GM18861 (cell line): Measurements from ENCODE around the gene COL4A4.

Source experiments
- ATAC-seq: cut with Tn5 transposase; IDR thresholded peaks from one replicate; pipeline ENCODE4 v1.9.1; 2021; ENCODE audit not compliant: unreplicated experiment

Gene COL4A4

DNA sequence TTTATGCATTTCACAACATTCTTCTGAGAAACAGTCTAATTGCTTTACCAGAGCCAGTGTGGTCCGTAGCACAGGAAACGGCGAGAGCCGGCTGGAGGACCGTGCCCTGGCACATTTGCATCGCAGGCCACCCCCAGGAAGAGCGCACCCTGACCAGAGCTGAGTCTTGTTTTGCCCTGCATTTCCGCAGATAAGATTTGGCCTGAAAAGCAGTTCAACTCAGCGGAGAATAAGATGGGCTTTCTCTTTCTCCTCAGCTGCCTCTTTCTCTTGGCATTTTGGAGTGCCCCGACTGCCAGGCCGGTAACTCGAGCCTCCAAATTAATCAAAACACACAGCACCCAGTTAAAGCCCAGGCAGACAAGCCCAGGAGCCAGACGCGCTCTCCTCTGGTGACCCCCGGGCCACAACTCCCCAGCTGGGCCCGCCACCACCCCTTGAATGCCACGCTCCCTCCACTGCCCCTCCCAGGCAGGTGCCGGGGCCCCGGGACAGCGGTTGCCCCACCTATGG, 464 bp downstream of the COL4A4 start:
- ATAC-seq = peak; percentile 65

DNA sequence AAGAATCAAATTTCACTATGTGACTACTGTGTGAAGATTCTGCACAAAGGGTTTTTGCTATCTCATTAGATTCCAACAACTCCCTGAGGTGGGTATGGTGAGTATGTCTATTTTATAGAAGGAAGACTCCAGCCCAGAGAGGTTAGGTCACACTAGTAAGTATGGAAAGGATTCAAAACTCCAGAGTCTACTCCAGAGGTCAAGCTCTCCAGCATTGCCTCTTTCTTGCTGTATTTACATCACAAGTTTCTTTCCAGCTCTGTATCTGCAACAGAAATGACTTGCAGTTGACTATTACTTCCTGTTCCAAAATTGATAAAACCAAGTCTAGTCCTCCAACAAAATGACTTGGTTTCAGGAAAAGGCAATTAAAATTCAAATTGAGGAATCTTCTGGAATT, 2.1 kb downstream of the COL4A4 start:
- no peak for ATAC-seq

DNA sequence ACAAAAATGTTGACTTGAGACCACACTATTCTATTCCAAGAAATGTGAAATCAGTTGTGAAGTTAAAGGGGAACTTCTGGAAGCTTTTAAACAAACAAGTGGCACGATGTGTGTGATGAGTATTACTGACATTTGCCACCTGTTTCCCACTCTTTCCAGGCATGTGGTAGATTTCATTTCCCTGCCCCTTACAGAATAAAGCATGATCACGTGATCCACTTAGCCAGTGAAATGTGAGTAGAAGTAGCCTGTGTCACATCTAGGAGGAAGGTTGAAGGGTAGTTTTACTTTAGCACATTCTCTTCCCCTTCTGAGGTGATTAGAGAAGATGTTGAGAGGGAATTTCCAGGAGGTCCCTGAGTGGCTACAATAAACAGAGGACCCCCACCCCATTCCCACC, 3.8 kb downstream of the COL4A4 start:
- no peak for ATAC-seq

DNA sequence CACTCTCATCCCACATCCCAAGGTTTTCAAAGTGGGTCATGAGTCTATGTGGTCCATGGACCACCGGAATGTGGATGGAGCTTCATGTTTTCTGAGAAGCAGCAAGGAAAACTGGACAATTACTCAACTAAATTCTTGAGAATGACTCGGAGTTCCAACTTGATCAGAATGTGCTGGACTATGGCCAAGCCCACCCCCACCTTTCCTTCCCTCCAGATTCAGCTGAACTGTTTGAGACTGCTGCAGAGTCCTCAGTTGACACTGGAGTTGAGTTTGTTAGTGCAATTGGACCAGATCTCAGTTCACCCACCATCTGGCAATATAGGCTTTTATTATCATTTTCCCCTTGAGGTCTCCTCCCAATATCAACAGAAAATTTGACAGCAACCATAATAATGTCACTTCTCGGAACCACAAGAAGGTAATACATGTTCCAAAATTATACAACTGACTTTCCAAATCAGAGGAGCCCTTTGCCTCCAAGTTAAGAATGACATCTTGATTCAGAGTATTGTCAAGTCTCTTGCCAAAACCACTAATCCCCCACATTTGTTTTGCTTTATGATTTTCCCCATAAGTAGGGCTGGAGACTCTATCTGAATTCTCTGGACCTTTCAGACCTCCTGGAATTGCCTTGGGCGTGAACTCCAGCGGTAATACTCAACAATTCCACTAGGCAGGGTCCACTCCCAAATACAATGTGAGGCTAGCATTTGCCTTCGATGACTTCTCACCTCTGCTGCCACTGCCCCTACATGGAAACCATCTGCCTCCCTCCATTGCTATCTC, 8.8 kb downstream of the COL4A4 start:
- ATAC-seq = no peak

DNA sequence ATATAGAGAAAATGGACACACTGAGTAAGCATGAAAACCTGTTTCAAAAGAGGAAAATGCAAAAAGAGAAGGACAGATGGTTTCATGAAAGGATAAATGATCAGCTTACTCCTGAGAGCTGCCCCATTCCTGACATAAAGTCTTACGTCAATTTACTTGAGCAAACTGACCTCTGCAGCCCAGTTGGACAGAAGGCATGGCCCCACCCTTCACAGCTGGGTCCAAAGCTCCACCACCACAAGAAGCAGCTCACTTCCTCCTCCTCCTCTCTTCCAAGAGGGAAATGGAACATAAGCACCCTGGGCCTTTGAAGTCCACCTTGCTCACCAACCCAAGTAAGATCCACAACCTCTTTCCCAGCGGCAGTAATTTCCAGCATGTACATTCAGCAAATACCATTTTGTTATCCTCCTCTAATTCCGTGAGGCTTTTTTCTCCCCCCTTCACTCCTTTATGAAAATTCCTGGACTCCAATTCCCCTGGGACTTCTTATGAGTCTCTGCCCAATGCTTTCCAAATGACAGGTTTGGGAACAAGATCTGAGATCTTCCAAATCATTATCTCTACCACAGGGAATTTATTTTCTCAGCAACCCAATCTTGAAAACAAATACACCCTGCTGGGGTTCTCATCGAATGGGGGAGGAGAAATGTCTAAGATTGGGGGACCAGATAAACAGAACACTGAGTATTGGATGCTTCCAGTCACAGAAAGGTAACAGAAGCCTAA, 10.1 kb downstream of the COL4A4 start:
- ATAC-seq = no peak

DNA sequence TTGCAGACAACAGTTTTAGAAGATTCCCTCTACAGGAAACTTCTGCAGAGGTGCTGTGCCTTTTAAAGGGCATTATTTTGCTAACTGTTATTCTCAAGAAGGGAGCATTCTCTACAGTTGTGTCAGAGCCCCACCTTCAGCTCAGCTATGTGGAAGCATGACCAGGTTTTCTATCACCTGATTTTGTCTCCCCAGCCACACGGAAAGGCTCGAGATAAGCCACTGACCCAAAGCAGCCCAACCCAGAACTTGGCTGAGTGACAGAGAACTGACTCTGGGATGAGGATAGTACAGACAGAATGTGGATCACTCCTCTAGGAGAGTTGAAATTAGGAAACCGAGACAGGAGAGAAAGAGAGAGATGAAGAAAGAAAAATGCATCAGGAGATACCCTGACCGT, 10.7 kb downstream of the COL4A4 start:
- no peak for ATAC-seq

DNA sequence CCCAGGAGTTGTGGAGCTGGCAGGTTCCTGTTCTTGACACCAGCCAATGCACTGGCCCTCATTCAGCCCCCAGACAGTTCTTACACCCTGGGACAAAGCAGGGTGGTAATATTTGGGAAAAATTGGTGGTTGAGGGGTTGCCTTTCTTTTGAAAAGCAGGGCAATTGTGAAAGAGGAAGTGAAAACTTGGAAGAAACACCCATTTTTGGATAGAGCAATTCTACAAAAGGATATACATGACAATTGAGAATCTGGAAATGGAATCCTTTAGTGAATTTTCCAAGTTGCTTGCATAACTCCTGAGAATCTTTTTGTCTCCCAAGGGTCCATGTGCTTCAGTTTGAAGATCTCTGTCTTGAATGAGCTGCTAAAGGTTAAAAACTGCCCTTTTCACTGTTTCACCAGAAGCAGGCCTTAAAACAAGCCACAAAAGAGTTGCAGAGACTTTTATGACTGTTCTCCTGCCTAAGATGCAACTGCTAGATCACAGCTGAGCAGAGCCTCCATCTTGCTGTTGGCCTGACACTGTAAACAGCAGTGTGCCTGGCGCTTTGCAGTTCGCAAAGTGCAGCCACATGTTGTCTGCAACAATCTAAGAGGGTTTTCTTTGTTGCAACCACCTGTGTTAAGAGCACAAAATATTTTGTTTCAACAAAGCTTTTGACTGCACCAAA, 11.8 kb downstream of the COL4A4 start:
- ATAC-seq = no peak

DNA sequence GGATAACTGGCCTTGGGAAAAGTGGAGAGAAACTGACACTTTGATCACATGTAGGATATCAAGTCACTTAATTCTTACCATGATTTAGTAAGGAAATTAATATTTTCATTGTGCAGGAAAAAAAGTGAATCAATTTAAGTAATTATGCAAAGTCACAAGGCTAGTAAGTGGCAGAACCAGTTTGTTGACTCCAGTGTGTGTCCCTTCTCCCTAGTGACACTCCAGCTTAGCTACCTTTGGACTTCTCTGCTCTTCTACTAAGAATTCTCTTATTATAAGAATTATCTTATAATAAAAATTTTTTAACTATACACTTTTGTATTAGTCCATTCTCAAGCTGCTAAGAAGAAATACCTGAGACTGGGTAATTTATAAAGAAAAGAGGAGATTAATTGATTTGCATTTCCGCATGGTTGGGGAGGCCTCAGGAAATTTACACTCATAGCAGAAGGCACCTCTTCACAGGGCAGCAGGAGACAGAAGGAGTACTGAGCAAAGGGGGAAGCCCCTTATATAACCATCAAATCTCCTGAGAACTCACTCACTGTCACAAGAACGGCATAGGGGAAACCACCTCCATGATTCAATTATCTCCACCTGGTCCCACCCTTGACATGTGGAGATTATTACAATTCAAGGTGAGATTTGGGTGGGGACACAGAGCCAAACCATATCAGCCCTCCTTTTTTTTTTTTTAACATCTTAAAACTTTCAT, 13.6 kb downstream of the COL4A4 start:
- ATAC-seq = no peak

DNA sequence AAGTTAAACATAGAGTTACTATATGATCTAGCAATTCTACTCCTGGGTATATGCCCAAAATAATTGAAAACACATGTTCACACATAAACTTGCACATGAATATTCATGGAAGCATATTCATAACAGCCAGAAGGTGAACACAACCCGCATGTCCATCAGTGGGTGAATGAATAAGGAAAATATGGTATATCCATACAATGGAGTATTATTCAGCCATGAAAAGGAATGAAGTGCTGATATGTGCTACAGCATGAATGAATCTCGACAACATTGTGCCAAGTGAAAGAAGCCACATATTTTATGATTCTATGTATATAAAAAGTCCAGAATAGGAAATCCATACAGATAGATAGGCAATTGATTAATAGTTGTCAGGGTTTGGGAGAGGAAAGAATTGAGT, 15.9 kb downstream of the COL4A4 start:
- no peak for ATAC-seq

DNA sequence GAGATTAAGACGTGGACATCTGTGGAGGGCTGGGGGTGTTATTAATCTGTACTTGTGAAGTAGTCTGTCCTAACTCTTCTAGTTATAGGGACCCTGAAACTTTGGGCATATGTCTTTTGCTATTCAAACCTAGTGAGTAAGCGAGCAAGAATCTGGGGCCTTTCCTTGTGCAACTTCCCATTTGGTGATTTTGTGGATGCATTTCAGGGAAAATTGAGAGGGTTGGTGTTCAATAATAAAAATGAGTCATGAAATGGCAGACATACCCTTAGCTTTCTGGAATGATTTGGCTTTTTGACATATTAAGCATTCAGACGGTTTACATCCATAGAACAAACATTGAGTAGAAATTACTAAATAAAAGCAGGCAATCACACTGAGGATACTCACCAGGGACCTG, 17.0 kb downstream of the COL4A4 start:
- no peak for ATAC-seq

DNA sequence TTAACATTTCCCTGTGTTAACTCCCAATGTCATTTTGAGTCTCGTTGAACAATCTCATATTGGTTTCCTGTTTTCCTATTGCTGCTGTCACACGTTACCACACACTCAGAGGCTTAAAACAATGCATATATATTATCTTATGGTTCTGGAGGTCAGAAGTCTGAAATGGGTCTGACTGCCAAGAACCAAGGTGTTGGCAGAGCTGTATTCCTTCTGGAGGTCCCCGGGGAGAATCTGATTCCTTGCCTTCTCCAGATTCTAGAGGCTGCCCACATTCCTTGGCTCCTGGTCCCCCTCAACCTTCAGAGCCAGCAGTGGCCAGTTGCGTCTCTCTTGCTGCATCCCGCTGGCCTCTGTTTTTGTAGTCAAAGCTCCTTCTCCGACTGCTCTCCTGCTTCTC, 17.5 kb downstream of the COL4A4 start:
- ATAC-seq = no peak

DNA sequence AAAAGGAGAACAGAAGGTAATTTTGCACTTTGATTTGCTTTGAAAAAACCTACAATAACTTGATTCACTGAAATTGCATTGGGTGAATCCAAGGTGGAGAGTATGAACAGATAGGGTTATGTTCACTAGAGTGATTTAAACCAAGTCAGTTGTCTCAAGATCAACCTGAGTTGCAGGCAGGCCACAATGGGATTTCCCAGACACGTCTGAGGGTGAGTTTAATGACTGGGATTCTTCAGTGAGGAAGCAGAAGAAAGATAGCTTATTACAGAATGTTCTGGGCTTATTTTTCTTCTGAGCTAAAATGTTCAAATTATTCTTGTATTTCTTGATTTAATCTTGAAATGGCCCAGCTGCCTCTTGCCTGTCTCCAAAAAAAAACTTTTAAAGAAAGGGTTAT, 20.1 kb downstream of the COL4A4 start:
- ATAC-seq = no peak

DNA sequence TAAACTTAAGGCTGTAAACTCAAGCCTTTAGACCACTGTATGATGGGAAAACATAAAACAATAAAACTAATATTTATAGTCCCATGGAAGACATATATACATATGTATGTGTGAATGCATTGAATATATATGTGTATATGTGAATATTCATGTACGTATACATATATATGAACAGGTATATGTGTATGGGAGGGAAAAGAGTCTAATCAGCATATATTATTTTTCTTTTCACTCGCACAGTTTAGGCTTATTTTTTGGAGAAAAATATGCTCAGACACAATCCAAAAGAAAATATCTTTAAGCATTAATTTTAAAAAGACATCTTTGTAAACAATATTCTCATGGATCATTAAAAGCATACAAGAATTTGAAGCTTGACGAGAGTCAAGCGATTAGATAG, 22.7 kb downstream of the COL4A4 start:
- no peak for ATAC-seq

DNA sequence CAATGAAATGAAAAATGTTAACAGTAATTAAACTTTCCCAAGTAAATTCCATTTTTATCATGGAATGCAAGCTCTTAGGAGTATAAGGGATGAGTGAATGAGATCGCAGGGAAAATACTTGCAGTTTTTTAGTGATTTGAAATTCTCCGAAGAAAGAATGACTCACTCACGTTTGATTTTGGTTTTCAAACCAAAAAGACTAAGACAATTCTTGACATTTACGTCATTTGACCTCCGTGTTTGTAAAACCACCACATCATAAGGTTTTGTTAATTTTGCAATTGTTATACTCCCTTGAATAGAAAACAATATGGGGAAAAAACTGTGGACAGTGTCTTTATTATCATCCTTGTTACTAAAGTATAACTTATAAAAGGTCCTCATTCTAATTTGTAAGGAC, 29.4 kb downstream of the COL4A4 start:
- ATAC-seq = no peak

DNA sequence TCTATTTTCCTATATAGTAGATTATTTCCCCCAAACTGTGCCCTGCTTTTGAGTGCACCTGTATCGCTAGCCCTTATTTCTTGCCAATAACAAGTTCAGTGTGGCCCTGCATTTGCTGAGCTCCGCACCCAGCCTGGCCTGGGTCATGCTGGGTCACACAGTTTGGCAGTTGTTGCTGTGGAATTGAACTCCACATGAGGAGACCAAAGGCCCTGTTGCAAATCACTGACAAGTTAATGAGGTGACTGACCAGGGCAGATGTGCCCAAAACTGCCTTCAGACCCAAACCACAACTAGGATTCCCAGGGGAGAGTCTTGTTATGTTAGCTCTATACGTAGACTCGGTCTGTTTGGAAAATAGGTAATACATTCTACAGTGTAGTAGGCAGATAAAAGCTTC, 31.0 kb downstream of the COL4A4 start:
- ATAC-seq = no peak

DNA sequence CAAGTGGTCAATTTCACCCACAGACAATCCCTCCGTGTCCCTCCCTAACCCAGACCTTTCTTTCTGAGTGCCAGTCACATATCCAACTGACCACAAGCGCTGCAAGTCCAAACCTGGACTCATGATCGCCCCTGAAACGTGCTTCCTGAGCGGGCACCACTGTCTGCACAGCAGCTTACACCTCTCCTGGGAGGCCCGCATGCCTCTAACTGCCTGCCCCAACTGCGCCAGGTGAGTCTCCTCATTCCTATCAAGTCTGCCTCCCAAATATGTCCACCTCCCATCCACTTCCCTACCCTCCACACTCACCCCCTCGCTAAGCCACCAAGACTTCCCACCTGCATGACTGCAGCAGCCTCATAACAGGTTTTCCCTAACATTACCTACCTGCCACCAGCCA, 33.4 kb downstream of the COL4A4 start:
- ATAC-seq = no peak

DNA sequence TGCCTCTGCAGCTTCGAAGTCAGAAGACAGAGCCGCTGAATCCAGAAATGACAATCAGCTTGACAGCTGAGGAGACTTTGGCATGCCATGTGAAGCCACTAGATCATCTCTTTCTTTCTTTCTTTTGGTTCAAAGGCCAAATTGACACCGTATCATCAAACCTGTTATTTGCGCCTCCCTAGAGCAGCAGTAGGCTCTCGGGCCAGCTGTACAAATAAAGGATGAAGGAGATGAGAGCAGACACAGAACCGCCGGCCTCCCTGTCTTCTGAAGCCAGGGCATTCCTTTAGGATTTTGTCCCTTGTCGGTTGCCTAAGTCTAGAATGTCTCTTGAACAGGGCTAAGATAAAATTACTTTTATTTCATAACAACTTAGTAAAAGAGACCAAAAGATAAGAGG, 36.8 kb downstream of the COL4A4 start:
- no peak for ATAC-seq

DNA sequence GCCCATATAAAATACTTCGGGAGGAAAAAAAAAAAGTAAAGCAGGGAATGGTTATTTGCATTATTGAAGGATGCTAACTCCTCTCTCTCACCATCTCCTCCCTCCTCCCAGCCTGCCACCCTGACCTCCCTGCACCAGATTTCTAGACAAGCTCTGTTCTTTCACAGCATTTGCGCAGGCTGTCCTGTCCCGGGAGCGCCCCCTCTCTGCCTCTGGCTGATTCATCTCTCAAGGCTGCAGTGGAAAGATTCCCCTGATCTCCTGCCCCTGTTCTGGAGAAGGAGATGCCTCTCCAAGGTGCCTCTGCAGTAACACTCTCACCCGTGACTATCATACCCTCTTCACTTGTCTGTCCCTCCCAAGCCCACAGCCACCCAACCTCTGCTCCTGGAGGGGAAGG, 38.5 kb downstream of the COL4A4 start:
- no peak for ATAC-seq

DNA sequence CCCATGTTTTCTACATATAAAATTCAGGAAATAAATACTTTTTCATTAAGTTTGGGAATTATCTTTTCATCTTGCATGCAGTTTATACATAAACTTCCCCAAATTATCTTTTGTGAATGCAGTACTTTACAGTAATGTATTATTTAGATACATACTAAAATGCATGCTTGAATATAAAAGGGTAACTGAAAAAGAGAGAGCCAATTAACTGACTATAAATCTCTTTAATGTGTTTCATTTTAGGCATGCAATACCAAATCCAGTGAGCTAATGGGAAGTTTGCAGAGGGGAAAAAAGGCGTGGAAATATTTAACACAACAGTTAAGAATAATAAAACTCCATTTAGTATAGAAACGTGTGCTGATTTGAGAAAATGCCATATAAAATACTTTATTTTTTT, 39.2 kb downstream of the COL4A4 start:
- ATAC-seq = no peak

DNA sequence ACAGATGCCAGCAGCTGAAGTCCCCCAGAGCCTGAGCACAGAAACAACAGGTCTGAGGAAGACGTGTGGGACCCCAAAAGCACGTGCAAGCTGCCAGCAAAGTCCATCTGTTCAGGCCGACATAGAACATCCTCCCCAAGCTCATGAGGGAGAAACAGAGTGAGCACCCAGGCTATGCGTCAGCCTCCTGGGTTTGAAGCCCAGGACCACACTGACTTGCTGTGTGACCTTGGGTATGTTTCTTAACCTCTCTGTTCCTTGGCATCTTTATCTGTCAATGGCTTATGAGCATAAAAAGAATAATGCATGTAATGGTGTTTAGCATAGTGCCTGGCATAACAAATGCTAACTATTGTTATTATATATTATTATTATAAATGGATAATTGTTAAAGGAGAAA, 40.3 kb downstream of the COL4A4 start:
- ATAC-seq = no peak

DNA sequence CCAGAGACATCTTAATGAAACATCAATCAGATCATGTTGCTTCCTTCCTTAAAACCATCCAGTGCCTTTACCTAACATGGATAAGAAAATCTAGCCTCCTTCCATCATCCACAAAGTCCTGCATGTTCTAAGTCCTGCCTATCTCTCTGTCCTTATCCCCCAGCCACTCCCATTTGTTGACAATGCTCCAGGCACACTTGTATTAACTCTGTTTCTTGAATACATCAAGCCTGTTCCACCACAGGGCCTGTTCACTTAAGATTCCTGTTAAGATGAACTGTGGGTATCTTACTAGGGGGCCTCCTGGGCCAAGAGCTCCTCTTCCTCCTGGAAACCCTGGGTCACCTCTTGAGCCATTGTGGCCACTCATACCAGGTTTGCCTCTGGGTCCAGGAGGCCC, 45.7 kb downstream of the COL4A4 start:
- no peak for ATAC-seq
